K562 (cell line): ENCODE results near the gene PRLHR. TPM values are rescaled to one million over a fixed set of nuclear protein-coding genes. Genes with fewer than 3 reads are reported as not detected.

ENCODE experiments used
- ATAC-seq: fragments of 200-7000 bp; cut with Tn5 transposase; 3 replicates; pipeline ENCODE4 v1.9.1; 2020; ENCODE audit warnings: moderate library complexity
- BruUV-seq: library from RNA; stranded (reverse); fragments of 400-500 nt; replicated peaks from 2 replicates; lab custom pipeline; 2021; lab: Mats Ljungman, UMichigan
- CTCF ChIA-PET: fragments of 300-600 bp; formaldehyde crosslinking; extraction: SDS; loops from one replicate; lab custom pipeline; 2021; ENCODE audit warnings: low intra/inter-chr PET ratio; lab: Yijun Ruan, JAX
- POLR2A ChIA-PET: fragments of 300-600, 350-650 bp; sonication (Branson Sonifier 250); formaldehyde crosslinking; extraction: SDS; loops from one replicate; lab custom pipeline; 2021; ENCODE audit warnings: antibody characterized with exemption, inconsistent platforms; lab: Yijun Ruan, JAX
- DNase-seq, 4 experiments: peaks; one replicate each; pipeline versions ENCODE4 v3.0.0 to v3.0.0-alpha.2; 2011 to 2018; ENCODE audit warnings: low spot score in 3 of 4, mixed read lengths in 3 of 4; ENCODE audit errors: extremely low read depth in 1 of 4
- FAIRE-seq: peaks from 2 replicates; lab custom pipeline; 2011; peaks lifted over from hg19 to GRCh38; lab: Jason Lieb, UNC
- H2AFZ ChIP-seq: 2 replicates; pipeline ENCODE4 v1.6.0; 2011; ENCODE audit warnings: low read depth, low read length, control low read depth, inconsistent platforms
- H3K27ac ChIP-seq: fragments of 200-600 bp; 3 replicates; pipeline ENCODE4 v1.8.0; 2011; ENCODE audit warnings: low read depth, mild to moderate bottlenecking, control low read depth, inconsistent platforms, low read length, moderate library complexity, mixed read lengths; ENCODE audit errors: extremely low read depth
- H3K27me3 ChIP-seq, 2 experiments: fragments of 300-600 bp in 1 of 2; 2 replicates in 1 of 2; 3 replicates in 1 of 2; pipeline versions ENCODE4 v1.6.0 to v1.8.0; 2011; ENCODE audit warnings: inconsistent platforms in 2 of 2, low read length in 2 of 2, mild to moderate bottlenecking in 1 of 2, mixed read lengths in 1 of 2, moderate library complexity in 1 of 2; ENCODE audit not compliant: control insufficient read depth in 2 of 2, insufficient read depth in 2 of 2
- H3K36me3 ChIP-seq: fragments of 300-600 bp; 3 replicates; pipeline ENCODE4 v1.8.0; 2011; ENCODE audit warnings: mild to moderate bottlenecking, low read length, inconsistent platforms; ENCODE audit not compliant: control insufficient read depth, insufficient read depth
- H3K4me1 ChIP-seq, 2 experiments: fragments of 200-600 bp in 1 of 2; replicated peaks in 1 of 2; 2 replicates in 1 of 2; 3 replicates in 1 of 2; pipeline versions ENCODE4 v1.5.1 to v1.8.0; 2011; ENCODE audit warnings: inconsistent platforms in 2 of 2, low read length in 2 of 2, mild to moderate bottlenecking in 1 of 2, mixed read lengths in 1 of 2, moderate library complexity in 1 of 2; ENCODE audit not compliant: control insufficient read depth in 2 of 2, insufficient read depth in 2 of 2
- H3K4me2 ChIP-seq: 2 replicates; pipeline ENCODE4 v1.6.1; 2011; ENCODE audit warnings: low read length, control low read depth, inconsistent platforms, mixed read lengths; ENCODE audit not compliant: insufficient read depth
- H3K4me3 ChIP-seq: fragments of 200-600 bp; sonication (generic), shearing (Covaris generic); 2 replicates; pipeline ENCODE4 v1.5.1; 2016; ENCODE audit warnings: control low read depth, inconsistent platforms
- H3K79me2 ChIP-seq: fragments of 200-600 bp; 3 replicates; pipeline ENCODE4 v1.8.0; 2011; ENCODE audit warnings: low read length, inconsistent platforms; ENCODE audit not compliant: control insufficient read depth, insufficient read depth
- H3K9ac ChIP-seq, 2 experiments: 2 replicates each; pipeline versions ENCODE4 v1.6.0 to v1.6.1; 2011; ENCODE audit warnings: low read depth in 2 of 2, low read length in 2 of 2, control low read depth in 1 of 2, inconsistent platforms in 1 of 2, mild to moderate bottlenecking in 1 of 2, mixed read lengths in 1 of 2; ENCODE audit not compliant: insufficient read depth in 1 of 2
- H3K9me1 ChIP-seq: one replicate; pipeline ENCODE4 v1.6.0; 2011; ENCODE audit warnings: inconsistent platforms, mild to moderate bottlenecking, low read length, moderate library complexity; ENCODE audit not compliant: control insufficient read depth, insufficient read depth
- H3K9me3 ChIP-seq: replicated peaks from 2 replicates; pipeline ENCODE4 v1.5.1; 2011; ENCODE audit warnings: low read depth, low read length, inconsistent platforms; ENCODE audit not compliant: control insufficient read depth, insufficient read depth
- H4K20me1 ChIP-seq: replicated peaks from 2 replicates; pipeline ENCODE4 v1.6.1; 2011; ENCODE audit warnings: low read length, inconsistent platforms, mixed read lengths; ENCODE audit not compliant: control insufficient read depth, insufficient read depth
- FOSL1 ChIP-seq: fragments of 200-800 bp; sonication (Bioruptor generic); conservative IDR thresholded peaks from 2 replicates; pipeline ENCODE4 v1.6.1; 2016; ENCODE audit warnings: missing genetic modification characterization, missing compliant biosample characterization
- ZNF707 ChIP-seq: fragments of 250-450 bp; sonication (Bioruptor Pico); conservative IDR thresholded peaks from 2 replicates; pipeline ENCODE4 v1.8.0; 2022; ENCODE audit warnings: inconsistent platforms, mild to moderate bottlenecking, moderate library complexity
- WGBS: fragments of 100-300 bp; shearing (Covaris generic); methylation state at CpG from one replicate; pipeline ENCODE4 v1.1.6; 2016; ENCODE audit warnings: low coverage, mixed read lengths; ENCODE audit not compliant: insufficient coverage; ENCODE audit errors: missing lambda C conversion rate; 5-methylcytosine and 5-hydroxymethylcytosine counted together
- in situ Hi-C: fragments of 300-500 bp; cut with MboI; formaldehyde crosslinking; loops from 4 replicates; pipeline ENCODE4 v1.15.0; 2018; ENCODE audit warnings: inconsistent platforms, mixed read lengths
- intact Hi-C: fragments of 100-400 bp; cut with micrococcal nuclease; formaldehyde crosslinking; loops from 2 replicates; pipeline ENCODE4 v1.14.2; 2022
- polyA plus RNA-seq, 8 experiments: library from polyadenylated mRNA; depleted of rRNA in 4 of 8; stranded (reverse) in 5 of 8; unstranded in 3 of 8; fragments of >200 nt; fragmentation: Nextera tagmentation in 2 of 8; fragmentation: Illumina TruSeq in 1 of 8; extraction: Ambion mirVana in 2 of 8; extraction: Trizol in 1 of 8; gene quantifications; 2 replicates each; pipeline versions ENCODE4 v1.2.1 to v1.2.3, GENCODE V29; 2011 to 2014; ENCODE audit warnings: inconsistent platforms in 1 of 8, missing spikeins in 1 of 8
- total RNA-seq, 7 experiments: library from RNA; depleted of rRNA in 6 of 7; stranded (reverse); fragments of >200 nt in 6 of 7; fragmentation: Illumina TruSeq in 2 of 7; extraction: Trizol in 2 of 7; gene quantifications; 2 replicates each; pipeline versions ENCODE4 v1.2.1 to v1.2.3, GENCODE V29; 2011 to 2021; ENCODE audit warnings: low replicate concordance in 1 of 7
- TF ChIP-seq, protein P1 (sequence below): fragments of 250-450 bp; sonication (Bioruptor Pico); IDR thresholded peaks from 2 replicates; pipeline ENCODE4 v1.5.0; 2021; ENCODE audit warnings: mild to moderate bottlenecking, moderate library complexity
- TF ChIP-seq, protein P2 (sequence below), 2 experiments: fragments of 450-650 bp in 1 of 2; sonication (generic) in 1 of 2; formaldehyde crosslinking in 1 of 2; IDR thresholded peaks in 1 of 2; conservative IDR thresholded peaks in 1 of 2; 2 replicates each; pipeline versions ENCODE4 v1.6.1 to v1.8.1; 2016 to 2023; ENCODE audit warnings: mild to moderate bottlenecking in 2 of 2, moderate library complexity in 2 of 2, inconsistent platforms in 1 of 2, missing genetic modification reagents in 1 of 2

The PRLHR gene
- total and polyA plus RNA-seq, 9 of the 15 experiments (the other 6 are each of a cell fraction or from before 2014, with no cell fraction given) = not detected

DNA sequence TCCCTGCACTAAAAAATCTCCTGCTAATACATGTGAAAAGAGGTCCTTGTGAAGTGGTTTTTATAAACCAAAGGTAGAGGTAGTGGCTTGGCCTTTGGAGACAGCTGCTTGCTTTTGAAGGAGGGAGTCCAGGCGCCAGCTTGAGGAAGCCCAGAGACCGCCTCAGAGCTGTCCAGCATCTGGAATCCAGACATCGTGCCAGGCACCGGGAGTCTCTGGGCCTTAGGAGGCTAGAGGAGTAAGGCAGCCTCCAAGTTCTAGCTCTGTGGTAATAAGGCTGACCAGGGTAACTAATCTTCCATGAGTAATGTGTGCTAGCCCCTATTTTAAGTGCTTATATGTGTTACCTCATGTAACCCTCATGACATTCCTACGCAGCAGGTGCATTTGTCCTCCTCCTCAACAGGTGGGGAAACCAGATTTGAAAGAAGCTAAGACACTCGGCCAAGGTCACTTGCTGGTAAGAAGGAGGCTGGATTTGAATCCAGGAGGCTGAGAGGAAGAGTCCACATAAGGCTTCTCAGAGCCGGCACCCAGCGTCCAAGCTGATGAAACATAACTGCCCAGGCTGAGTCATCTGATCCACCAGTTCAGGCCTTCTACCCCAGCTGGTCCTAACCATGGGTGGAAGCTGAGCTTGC, 26.1 kb downstream of the PRLHR start:
- Histone ChIP-seq H4K20me1 (no peaks in the 10 kb centered on the region), H3K9ac (no peak overlapping the region), H3K79me2 (no peaks in the 10 kb centered on the region), H3K9me3 (no peaks in the 10 kb centered on the region), H2AFZ (no peak overlapping the region), H3K27ac (no peak overlapping the region), H3K27me3 (peaks cover 0 to 23% of the 10 kb centered on the region in 2 experiments; a peak in 3 of 5 replicates), H3K4me1 (no peaks in the 10 kb centered on the region; a peak in 1 of 5 replicates), H3K4me2 (no peak overlapping the region), H3K4me3 (no peak overlapping the region), H3K9me1 (no peaks in the 10 kb centered on the region), H3K36me3 (no peaks in the 10 kb centered on the region)
- FAIRE-seq (no peak), DNase-seq (no peak), ATAC-seq (no peak)
- in situ Hi-C loops (loop anchor here (5.0 kb wide), 2 partner anchors 143 to 238 kb away; no protein-coding TSS in a partner anchor), intact Hi-C loops (loop anchor here (5.0 kb wide), 1 partner anchor 283 kb away; no protein-coding TSS in a partner anchor)
- TF ChIP-seq ZNF707 (CRISPR knock-in tag) (no peak), FOSL1 (tag) (peak; percentile 45)
- TF ChIP-seq, protein P1, sequence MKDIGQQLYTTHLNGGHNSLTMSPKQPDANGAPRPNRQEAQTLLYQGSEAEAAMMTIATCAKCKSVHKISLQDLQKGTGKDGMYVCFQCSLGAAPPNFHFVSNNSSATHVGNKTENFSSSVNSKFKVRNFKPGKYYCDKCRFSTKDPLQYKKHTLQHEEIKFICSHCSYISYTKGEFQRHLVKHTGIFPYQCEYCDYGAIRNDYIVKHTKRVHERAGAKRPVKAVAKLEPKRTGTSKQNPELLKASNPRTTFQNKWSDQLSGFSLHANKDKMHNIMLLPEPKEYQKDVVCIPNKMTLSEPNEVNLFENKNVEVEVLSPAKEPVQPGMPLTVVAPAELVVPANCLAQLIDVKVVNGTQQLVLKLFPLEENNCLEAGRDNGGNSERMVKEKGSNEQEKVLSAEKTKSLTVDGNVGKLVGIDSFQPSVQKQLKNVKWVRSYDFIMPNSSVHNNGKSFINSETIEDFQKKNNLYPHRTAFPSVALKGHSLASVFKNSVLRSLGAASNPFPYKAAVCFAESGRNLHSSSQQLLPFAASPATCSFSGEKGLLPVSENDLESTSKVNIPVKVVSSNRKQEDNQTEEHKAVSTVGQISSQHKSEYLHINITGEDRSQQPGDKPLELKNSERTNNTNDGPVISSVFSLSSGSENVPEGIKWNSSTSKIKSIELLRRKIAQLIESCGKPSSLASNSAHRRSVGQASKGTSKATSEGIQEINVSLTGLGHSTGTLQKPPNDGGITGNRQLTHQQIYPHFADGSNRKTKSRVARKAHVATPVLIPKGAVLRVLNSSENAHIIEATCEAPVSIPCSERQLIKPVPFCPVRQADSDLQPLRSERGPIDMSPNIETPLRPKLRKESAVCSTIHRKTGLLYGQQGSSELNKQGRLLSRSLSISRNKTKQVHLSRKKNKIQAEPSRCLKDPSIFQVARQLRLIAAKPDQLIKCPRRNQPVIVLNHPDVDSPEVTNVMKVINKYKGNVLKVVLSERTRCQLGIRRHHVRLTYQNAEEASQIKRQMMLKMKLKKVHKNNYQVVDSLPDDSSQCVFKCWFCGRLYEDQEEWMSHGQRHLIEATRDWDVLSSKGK (CRISPR knock-in tag) = no peak
- TF ChIP-seq, protein P2, sequence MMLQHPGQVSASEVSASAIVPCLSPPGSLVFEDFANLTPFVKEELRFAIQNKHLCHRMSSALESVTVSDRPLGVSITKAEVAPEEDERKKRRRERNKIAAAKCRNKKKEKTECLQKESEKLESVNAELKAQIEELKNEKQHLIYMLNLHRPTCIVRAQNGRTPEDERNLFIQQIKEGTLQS (IDR thresholded peaks at IDR 0.05) = peak; percentile 22; the same call in 1 of the 2 replicates
- TF ChIP-seq, protein P2 (CRISPR knock-in tag; conservative IDR thresholded peaks at IDR 0.05) = no peak
- no TSS peak for BruUV-seq
- POLR2A ChIA-PET = no interaction called here
- CTCF ChIA-PET = interaction anchor here (0.7 to 4.1 kb wide), 4 partner anchors 150 to 281 kb away, joined by 3 to 44 read pairs (median 6); no protein-coding TSS in a partner anchor
- WGBS = 18% methylated on average over 8 of the region's 8 CpGs
